ENCODE measurements around the gene RASL10A.
"Not testable (repeated sequence)": the region's sequence is repeated elsewhere in the genome, so short reads cannot be mapped to it uniquely, and the experiment has no call there.

The RASL10A gene, protein sequence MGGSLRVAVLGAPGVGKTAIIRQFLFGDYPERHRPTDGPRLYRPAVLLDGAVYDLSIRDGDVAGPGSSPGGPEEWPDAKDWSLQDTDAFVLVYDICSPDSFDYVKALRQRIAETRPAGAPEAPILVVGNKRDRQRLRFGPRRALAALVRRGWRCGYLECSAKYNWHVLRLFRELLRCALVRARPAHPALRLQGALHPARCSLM

DNA sequence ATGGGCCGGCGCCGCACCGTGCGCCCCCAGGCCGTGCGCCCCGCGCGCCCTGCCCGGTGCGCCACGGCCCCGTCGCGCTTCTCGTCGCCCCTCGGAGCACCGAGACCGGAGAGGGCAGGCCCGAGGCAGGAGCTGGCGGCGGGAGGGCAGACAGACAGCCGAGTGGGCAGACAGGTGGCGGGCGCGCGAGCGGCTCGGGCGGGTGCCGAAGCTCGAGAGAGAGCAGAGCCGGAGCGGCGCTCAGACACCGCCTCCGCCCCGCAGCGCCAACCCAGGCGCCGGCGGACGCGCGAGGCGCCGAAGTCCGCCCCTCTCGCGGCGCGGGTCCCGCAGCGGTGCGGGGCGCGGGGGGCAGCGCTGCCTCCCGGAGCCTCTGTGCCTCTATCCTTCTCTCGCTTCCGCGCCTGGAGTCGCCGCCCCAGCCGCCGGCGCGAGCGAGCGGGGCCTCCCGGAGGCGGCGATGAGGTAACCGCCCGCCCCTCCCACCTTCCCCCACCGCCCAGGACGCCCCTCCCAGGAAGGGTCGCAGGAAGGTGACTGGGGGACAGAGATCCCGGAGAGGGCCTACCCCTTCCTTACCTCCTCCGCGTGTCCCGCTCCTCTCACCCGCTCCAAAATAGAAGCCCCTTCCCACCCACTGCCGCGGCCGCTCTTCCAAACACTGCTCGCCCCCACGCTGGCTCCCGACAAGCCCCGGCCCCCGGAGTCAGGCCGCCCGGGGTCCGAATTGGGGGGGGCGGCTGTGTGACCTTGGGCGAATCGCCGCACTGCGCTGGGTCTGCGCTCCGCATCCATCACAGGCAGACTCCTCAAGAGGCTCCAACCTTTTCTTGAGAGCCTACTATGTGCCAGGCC lies at the start of gene RASL10A:
Gene RASL10A, minus strand, starts transcription at position 412 of the 855 bp plus-strand sequence. CDS start 451 bp downstream, outside the sequence.
- no peak for DNase-seq

DNA sequence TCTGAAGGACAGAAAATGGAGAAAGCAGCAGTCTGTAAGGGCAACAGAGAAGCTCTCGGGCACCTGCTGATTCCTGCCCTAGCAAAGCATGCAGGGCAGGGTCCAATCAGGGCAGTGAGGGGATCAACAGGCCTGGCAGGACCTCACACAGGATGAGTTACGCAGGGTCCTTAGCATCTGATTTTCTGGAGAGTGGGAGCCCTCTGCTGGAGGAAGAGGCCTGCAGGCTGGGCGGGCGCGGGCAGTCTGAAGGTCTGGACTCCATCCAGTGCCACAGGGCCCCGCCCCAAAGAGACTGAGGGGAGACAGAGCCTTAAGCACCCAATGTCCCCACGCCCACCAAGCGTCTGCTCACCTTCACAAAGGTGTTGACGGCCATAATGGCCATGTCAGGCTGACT lies 44.0 kb upstream of the RASL10A start:
- no peak for DNase-seq

DNA sequence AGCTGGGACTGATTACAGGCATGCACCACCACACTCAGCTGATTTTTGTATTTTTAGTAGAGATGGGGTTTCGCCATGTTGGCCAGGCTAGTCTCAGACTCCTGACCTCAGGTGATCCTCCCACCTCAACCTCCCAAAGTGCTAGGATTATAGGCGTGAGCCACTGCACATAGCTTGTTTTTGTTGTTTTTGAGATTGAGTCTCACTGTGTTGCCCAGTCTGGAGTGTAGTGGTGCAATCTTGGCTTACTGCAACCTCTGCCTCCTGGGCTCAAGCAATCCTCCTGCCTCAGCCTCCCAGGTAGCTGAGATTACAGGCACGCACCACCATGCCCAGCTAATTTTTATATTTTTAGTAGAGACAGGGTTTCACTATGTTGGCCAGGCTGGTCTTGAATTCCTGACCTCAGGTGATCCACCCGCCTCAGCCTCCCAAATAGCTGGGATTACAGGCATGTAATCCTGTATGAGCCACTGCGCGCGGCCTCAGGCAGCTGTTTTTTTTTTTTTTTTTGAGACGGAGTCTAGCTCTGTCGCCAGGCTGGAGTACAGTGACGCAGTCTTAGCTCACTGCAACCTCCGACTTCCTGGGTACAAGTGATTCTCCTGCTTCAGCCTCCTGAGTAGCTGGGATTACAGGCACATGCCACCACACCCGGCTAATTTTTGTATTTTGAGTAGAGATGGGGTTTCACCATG lies 41.8 kb upstream of the RASL10A start:
- DNase-seq, result not testable (repeated sequence)

DNA sequence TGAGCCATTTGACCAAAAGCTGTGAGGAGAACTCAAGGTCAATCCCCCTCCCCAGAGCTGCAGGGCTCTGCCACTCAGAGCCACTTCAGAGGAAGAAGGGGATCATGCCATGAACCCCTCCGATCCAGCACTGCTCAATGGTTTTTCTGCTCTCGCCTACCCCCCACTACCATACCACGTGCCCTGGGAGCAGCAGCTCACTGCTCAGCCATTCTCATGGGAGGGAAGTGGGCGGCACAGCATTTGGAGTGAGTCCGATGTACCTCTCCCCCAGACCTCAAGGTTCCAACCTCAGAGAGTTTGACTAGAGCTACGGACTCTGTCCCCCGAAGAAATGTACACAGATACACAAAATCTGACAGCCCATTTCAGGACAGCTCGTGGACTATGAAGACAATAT lies 38.4 kb upstream of the RASL10A start:
- no peak for DNase-seq

DNA sequence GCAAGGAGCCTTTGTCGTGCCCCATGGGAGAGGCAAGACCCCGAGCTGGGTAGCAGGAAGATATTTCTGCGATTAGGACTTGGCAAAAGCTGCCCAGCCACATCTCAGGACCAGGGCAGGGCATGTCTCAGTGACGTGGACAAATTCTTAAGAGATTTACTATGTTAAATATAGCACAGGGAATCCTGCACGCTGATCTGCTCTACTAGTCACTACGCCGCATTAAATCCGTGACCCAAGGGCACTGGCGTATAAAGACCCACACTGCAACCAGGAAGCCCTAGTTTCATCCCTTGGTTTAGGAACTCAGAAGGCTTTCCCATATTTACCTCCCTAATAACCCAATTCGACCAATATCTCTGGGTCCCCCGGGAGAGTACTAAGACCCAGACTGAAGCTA lies 37.8 kb upstream of the RASL10A start:
- DNase-seq, result no peak

DNA sequence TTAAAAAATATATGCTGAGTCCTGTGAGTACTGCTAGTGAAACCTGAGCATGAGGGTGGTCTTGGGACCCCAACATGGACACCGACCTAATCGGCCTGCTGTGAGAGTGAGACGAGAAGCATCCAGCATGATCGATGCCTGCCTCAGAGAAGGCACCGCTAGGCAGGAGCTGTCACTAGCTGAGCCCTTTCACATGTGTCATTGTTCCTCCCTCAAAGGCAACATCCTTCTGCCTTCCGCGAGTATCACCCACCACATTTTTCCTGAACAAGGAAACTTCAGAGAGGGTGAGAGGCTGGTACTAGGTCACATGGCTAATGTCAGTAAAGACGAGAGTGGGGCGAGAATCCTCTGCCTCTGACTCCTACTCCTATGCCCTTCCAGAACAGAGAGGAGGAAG lies 37.3 kb upstream of the RASL10A start:
- no peak for DNase-seq

DNA sequence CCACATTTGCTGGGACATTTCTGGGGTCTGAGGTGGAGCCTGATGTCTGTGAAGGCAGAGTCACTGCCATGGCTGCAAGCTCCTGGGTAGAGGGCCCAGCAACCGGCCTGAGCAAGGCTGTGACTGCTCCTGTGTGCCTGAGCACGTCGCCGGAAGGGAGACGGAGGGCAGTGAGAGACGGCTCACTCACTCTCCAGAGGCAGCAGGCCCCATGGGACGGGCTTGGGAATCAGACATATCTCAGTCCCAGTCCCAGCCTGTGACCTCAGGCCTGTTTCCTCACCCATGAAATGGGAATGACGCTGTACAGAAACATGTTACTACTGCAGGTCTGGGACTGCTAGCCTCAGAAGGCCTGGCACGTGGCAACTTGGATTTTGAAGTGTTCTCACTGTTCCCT lies 36.4 kb upstream of the RASL10A start:
- no peak for DNase-seq

DNA sequence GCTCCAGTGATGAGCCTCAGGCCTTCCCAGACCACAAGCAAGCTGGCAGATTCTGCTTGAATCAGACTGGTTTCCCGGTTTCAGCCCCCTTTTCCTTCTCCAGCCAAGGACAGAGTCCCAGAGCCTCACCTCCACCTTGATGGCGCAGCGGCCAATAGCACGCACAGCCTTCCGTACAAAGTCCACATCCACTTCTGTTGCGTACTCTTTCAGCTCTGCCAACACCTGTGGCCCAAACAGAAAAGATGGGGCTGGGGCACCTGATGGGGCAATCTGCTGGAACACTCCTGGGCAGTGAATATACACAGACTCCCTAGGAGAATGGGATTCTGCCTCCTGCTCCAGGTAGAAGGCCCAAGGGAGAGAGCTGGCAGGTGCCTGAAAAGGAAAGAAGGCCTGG lies 35.5 kb upstream of the RASL10A start:
- DNase-seq, result no peak

DNA sequence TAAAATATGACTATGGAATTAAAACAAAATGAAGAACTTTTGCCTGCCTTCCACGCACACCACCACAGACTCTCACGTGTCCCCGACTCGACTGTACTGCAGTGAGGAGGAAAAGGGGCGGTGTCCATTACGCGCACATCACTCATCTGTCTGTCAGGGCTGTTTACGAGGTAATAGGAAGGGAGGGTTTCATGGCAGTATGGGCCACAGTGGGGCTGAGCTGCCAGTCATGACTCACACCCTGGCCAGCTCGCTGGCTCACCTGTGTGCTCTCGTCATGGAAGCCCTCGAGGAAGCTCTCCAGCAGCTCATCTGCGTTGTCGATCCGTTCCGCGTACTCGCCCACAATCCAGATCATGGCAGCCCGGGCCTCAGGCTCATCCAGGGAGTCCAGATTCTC lies 33.5 kb upstream of the RASL10A start:
- DNase-seq, result no peak

DNA sequence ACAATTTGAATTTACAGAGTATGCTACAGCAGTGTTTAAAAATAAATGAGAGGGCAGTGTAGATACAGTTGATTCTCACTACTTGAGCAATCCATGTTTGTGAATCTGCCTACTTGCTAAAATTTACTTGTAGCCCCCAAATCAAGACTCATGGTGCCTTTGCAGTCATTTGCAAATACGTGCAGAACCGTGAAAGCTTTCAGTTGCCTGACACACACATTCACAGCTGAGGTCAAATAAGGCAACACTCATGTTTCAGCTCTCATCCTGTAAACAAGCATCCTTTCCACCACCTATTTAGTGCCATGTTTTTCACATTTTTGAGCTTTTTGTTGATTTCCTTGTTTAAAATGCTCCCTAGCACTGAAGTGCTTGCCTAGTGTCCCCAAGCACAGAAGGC lies 32.5 kb upstream of the RASL10A start:
- no peak for DNase-seq

DNA sequence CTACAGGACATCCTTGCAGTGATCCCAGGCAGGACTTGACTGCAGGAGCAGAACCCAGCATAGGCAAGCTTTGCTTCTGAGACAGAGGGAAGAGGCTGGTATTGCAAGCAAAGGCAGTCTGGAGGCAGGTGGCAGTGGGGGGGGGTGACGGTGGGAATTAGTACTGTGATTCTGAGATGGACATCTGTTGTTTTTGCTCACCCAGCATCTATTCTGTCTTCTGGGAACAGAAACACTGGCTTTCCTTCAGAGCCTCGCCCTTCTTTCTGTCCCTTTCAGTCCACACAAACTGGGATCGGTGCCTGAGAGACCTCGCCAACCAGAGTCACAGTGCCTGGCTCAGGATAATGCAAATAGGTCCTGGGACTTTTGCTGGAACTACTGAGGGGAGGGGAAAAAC lies 31.2 kb upstream of the RASL10A start:
- no peak for DNase-seq

DNA sequence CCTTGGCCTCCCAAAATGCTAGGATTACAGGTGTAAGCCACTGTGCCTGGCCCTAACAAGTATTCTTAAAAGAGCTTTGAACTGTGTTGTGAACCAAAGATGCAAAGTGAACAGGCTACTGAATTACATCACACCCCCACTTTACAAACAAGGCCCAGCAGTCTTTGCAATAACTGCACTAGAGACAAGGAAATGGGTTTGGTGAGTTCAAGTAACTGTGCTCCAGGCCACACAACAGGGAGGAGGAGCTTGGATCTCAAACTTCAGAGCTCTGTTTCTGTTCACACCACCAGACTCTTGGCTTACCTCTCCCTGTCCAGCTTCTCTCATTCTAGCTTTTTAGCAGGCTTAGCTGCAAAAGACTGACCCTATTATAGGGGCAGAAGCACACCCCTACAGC lies 30.4 kb upstream of the RASL10A start:
- no peak for DNase-seq

DNA sequence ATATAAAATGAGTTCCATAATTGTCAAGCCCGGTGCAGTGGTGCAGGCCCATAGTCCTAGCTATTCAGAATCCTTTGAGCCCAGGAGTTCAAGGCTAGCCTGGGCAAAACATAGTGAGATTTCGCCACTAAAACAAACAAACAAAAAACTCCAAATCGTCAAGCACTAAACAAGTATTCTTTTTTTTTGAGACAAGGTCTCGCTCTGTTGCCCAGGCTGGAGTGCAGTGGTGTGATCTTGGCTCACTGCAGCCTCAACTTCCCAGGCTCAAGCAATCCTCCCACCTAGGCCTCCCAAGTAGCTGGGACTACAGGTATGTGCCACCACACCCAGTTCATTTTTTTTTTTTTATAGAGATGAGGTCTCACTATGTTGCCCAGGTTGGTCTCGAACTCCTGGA lies 29.4 kb upstream of the RASL10A start:
- not testable (repeated sequence) for DNase-seq

DNA sequence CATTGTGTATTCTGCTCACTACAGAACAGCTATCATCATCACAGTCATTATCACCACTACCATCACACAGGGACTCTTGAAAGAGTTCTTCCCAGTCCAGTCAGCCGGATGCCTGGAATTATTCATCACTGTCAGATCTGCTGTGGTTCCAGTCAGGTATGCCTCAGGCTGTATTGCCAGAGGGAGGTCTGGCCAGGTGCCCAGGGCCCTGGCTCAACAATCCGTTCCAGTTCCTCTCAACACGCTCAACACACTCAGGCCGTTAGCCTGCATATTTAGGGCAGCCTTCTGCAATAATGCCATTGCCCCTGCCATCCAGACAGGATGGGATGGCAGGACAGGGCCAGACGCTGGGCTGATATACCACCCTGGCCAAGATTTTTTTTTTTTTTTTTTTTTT lies 28.6 kb upstream of the RASL10A start:
- DNase-seq, result no peak

DNA sequence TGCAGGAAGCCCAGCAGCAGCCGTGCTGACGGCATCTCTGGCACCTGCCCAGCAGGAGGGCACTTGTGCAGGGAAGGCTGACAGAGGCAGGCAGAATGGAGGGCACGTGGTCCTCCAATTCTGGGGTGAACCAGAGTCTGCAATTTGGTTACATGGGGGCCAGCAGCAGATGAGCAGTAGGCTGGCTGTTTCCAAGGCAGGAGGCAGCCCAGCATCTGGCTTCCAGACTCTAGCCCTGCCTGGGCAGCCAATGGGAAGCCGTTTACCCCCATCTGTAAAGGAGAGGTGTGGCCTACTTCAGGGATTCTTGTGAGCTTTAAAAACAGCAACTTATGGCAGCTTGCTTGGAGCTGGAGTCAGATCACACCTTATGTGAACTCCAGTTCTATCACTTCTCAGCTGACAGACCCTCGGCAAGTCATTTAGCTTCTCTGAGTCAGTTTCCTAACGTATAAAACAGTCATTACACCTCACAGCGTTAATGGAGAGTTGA lies 27.9 kb upstream of the RASL10A start:
- DNase-seq, result no peak

DNA sequence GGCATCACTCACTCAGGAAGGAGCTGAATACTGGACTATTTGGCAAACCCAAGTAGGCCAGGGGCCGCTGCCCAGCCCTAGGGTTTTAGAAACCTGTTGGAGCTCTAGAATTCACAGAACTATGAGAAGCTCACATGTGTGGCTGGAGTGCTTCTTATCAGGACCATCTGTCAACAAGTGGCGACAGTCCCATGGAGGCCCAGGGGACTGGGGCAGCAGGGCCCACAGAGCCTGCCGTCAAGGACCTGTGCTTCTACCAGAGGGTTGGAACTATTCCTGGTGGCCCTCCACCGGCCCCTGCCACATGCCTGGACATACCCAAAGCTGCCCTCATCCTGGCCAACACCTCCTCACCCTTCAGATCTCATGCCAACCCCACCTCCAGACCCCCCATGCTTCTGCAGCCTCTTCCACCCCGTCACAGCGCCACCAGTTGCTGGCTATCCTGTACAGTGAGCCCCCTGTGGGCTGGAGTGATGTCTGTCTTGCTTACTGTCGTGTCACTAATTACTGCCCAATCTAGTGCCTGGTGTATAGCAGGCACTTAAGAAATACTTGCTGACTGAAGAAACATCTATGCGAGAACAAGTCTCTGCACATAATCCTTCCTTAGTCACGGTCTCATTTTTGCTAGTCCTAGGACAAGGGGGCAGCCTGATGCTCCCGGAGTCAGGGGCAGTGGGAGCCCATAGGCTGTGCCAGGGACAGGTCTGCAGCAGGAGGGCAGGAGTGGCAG lies 27.2 kb upstream of the RASL10A start:
- DNase-seq, result no peak

DNA sequence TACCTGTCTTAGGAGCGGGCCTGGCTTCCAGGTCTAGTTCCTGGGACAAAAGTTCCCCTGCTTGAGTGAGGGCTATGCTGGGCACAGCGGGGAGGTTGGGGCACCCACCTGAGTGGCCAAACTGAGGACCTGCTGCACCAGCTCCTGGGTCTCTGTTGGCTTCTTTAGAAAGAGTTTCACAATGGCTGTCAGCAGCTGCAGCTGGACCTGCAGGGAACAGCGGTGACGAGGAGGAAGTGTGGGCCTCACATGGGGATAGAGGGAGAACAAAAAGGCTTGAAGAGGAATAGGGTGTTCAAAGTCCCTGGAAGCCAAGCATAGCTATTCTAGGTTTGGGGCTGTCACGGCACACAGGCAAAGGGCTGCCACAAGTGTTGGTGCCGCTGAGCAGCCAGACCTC lies 26.7 kb upstream of the RASL10A start:
- DNase-seq, result no peak

DNA sequence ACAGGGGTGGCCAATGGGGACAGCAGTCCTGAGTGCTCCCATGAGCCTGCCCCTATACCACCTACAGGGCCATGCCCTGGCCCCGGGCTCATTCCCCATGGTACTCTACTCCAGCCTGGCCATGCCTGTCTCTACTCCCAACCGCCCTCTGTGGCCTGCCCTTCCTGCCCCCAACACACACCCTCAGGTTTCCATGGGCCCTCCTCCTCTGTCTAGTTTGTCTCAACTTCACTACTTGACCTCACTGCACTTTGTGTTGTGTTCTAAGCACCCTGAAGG lies 26.3 kb upstream of the RASL10A start:
- no peak for DNase-seq

DNA sequence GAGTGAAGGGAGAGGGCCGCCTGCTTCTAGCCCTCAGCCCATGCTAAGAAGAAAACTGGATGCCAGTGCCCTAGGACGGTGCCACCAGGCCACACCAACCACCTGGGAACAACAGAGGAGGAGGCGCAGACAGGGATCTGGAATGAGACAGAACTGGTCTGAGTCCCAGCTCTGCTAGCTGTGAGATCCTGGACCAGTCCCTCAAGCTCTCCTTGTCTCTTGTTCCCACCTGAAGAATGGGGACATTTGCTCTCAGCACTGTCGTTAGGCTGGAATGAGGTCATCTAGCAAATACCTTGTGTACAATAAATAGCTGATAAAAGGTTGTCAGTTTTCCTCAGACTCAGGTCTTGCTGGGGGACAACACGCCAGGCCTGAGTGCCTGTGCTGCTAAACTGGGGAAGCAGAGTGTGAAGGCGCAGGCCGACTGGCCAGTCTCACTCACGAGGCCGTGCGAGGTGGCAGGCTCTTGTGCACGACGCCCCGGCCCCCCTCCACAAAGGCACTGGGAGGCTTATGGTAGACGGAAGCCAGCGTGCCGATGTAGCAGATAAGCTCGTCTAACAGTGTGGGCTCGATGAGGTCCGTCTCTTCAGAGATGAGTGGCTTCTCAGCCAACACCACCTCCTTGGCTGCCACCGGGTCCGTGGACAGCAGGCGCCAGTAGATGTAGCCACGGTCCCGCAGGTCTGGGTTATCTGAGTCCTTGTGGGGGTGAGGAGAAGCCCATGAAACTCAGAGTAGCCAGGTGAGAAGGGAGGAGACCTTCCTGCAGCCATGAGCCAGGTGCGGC lies 25.8 kb upstream of the RASL10A start:
- no peak for DNase-seq

DNA sequence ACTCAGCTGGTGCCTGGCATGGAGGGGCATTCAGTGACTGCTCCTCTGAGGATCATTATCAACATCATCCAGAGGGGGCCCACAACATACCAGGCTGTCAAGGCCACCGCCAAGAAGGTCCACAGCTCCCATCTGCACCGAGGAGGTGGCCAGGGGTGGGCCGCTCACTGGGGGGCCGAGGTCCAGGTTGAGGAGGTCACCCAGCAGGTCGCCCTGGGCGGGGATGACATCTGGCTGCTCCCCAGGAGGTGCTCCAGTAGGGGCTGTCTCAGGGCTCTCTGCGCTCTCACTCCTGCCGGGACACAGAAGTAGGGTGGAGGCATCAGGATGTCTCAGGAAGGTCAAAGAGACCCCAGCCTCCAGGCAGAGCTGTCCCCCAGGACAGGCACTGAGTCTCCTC lies 25.1 kb upstream of the RASL10A start:
- DNase-seq, result no peak

DNA sequence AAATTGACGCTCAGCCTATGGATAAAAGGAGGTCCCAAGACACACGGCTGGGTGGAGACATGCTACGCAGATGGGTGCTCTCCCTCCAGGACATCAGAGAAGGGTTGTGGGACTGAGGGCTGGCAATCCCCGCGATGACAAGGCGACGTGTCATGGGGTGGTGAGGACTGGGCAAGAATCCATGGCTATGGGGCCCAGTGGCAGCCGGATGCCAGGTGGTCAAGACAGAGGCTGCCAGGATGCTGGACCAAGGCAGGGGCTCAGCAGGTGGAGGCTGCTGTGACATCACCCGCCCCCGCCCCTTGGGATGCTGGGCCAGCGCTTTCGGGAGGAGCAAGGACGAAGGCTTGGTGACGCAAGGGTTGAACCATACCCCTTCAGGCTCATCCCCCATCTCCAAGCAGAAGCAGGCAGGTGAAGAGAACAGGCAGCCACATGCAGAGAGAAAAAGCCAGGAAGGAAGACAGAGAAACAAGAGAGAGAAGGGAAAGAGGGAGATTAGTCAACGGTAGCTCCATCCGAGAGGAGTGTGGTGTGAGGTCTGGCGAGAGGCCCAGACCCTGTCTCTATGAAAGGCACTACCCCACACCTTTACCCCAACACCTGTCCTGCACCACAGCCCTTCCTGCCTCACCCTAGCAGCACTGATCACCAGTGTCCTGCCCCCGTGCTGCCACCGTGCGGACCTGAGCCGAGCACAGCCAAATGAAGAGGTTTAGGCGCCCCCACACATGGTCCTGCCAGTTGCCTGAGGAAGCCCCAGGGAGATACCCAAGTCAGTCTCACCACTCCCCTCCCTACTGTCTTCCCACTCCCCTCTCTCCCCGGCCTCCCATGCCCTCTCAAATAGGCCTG lies 24.1 kb upstream of the RASL10A start:
- no peak for DNase-seq

DNA sequence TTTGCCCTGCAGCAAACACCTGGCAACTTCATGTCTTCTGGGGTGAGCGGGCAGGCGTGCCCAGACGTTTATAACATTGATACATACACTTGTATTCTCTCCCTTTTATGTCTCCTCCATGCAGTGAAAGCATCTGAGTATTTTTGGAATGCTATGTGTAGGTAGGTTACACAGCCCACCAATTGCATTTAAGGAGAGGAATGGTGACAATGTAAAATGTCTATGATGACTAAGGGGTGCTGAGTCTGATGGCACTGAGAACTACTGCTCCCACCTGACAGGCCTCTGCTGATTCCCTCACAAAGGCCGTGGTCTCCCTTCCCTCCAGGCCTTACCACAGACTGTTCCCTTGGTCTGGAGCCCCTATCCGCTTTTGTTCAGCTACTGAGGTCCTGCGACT lies 22.9 kb upstream of the RASL10A start:
- no peak for DNase-seq
